Measurements from ENCODE around the gene SMURF2. TPM values are rescaled to one million over a fixed set of nuclear protein-coding genes. Genes with fewer than 3 reads are reported as not detected.

SMURF2 gene
- total RNA-seq, 1 experiment from 2014 or later = 76.6 TPM

DNA sequence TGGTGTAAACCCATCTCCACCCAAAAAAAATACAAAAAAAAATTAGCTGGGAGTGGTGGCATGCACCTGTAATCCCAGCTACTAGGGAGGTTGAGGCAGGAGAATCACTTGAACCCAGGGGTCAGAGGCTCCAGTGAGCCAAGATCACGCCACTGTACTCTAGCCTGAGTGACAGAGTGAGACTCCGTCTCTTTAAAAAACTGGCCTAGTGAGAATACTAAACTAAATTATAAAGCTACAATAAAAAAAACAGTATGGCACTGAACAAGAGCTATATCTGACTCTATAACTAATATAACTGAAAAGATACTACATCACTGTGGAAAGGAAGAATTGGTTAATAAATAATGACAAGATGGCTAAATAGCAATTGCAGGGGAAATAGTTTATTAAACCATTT, 6.4 kb downstream of the SMURF2 start:
- no peaks in the 10 kb centered on the region for H3K27me3 ChIP-seq (ENCODE audit: low read length)
- no peak overlapping the region for H3K4me3 ChIP-seq (ENCODE audit: low read length)
- 0 out of 2 replicates have a peak, but pooled peaks cover 3% of the 10 kb centered on the region for H3K9me3 ChIP-seq (ENCODE audit: low read length)
- H3K79me2 ChIP-seq (ENCODE audit: low read length) = peaks cover 100% of the 10 kb centered on the region
- DNase-seq (no peak), ATAC-seq (no peak)
- ChIA-PET CTCF (no interaction called here), POLR2A (ENCODE audit: unreplicated experiment) (no interaction called here)
- H3K4me2 ChIP-seq (ENCODE audit: low read length) = no peak overlapping the region
- H3F3A ChIP-seq (ENCODE audit: low read length, unreplicated experiment) = peaks cover 10% of the 10 kb centered on the region
- peaks cover 18% of the 10 kb centered on the region for H3K36me3 ChIP-seq (ENCODE audit: low read depth, low read length)
- TF ChIP-seq, protein P1, sequence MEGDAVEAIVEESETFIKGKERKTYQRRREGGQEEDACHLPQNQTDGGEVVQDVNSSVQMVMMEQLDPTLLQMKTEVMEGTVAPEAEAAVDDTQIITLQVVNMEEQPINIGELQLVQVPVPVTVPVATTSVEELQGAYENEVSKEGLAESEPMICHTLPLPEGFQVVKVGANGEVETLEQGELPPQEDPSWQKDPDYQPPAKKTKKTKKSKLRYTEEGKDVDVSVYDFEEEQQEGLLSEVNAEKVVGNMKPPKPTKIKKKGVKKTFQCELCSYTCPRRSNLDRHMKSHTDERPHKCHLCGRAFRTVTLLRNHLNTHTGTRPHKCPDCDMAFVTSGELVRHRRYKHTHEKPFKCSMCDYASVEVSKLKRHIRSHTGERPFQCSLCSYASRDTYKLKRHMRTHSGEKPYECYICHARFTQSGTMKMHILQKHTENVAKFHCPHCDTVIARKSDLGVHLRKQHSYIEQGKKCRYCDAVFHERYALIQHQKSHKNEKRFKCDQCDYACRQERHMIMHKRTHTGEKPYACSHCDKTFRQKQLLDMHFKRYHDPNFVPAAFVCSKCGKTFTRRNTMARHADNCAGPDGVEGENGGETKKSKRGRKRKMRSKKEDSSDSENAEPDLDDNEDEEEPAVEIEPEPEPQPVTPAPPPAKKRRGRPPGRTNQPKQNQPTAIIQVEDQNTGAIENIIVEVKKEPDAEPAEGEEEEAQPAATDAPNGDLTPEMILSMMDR (conservative IDR thresholded peaks at IDR 0.05; ENCODE audit: low read depth, low read length) = no peak
- no peak for TF ChIP-seq EZH2phosphoT487 (IDR thresholded peaks at IDR 0.05; ENCODE audit: borderline replicate concordance, low read length)
- no peak for TF ChIP-seq EZH2 (IDR thresholded peaks at IDR 0.05; ENCODE audit: low read length, unreplicated experiment)
- intact Hi-C loops (cut with micrococcal nuclease) = no loop called here
- peaks cover 45% of the 10 kb centered on the region for H3K4me1 ChIP-seq (ENCODE audit: insufficient read depth, low read length)
- no peak overlapping the region for H2AFZ ChIP-seq (ENCODE audit: low read length)
- H3K27ac ChIP-seq (ENCODE audit: low read length) = no peak overlapping the region
- H3K9me2 ChIP-seq (replicated peaks; ENCODE audit: low read length) = no peaks in the 10 kb centered on the region
- H4K20me1 ChIP-seq (ENCODE audit: low read length) = peaks cover 58% of the 10 kb centered on the region
- no TSS peak for BruUV-seq (replicated peaks)
- H3K9ac ChIP-seq (ENCODE audit: low read length) = no peak overlapping the region

DNA sequence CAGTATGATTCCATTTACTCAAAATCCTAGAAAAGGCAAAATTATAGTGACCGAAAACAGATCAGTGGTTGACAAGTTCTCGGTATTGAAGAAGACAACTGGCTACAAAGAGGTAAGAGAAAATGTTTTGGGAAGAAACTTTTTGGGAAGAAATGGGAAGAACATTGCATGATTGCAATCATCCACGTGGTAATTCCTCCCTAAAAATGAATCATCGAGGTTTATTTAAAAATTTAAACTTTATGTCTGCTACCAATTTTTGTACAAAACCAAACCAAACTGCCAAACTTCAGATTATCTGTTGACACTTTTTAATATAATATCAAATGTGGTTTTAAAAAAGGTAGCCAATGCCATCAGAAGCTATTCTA, 8.1 kb downstream of the SMURF2 start:
- peak; percentile 26 for DNase-seq
- Histone ChIP-seq H3K4me1 (ENCODE audit: insufficient read depth, low read length) (peaks cover 54% of the 10 kb centered on the region), H3K9ac (ENCODE audit: low read length) (peak overlapping the region; percentile 31), H3K9me2 (replicated peaks; ENCODE audit: low read length) (no peaks in the 10 kb centered on the region), H3K9me3 (ENCODE audit: low read length) (0 out of 2 replicates have a peak, but pooled peaks cover 3% of the 10 kb centered on the region), H3K27me3 (ENCODE audit: low read length) (no peaks in the 10 kb centered on the region), H3K4me2 (ENCODE audit: low read length) (peak overlapping the region; percentile 70), H3K27ac (ENCODE audit: low read length) (peak overlapping the region; percentile 72), H3K79me2 (ENCODE audit: low read length) (peaks cover 98% of the 10 kb centered on the region), H4K20me1 (ENCODE audit: low read length) (peaks cover 49% of the 10 kb centered on the region), H3K4me3 (ENCODE audit: low read length) (peak overlapping the region; percentile 37; the same call in 1 of the 2 replicates), H2AFZ (ENCODE audit: low read length) (no peak overlapping the region), H3F3A (ENCODE audit: low read length, unreplicated experiment) (peaks cover 10% of the 10 kb centered on the region), H3K36me3 (ENCODE audit: low read depth, low read length) (peaks cover 18% of the 10 kb centered on the region)
- no TSS peak for BruUV-seq (replicated peaks)
- POLR2A ChIA-PET (ENCODE audit: unreplicated experiment) = no interaction called here
- CTCF ChIA-PET = interaction anchor here (0.7 kb wide), 1 partner anchor 10 kb away, joined by 4 read pairs; no protein-coding TSS in a partner anchor
- intact Hi-C loops (cut with micrococcal nuclease) = no loop called here
- no peak for ATAC-seq
- TF ChIP-seq EZH2 (IDR thresholded peaks at IDR 0.05; ENCODE audit: low read length, unreplicated experiment) (no peak), EZH2phosphoT487 (IDR thresholded peaks at IDR 0.05; ENCODE audit: borderline replicate concordance, low read length) (no peak)
- TF ChIP-seq, protein P1 (conservative IDR thresholded peaks at IDR 0.05; ENCODE audit: low read depth, low read length) = no peak

DNA sequence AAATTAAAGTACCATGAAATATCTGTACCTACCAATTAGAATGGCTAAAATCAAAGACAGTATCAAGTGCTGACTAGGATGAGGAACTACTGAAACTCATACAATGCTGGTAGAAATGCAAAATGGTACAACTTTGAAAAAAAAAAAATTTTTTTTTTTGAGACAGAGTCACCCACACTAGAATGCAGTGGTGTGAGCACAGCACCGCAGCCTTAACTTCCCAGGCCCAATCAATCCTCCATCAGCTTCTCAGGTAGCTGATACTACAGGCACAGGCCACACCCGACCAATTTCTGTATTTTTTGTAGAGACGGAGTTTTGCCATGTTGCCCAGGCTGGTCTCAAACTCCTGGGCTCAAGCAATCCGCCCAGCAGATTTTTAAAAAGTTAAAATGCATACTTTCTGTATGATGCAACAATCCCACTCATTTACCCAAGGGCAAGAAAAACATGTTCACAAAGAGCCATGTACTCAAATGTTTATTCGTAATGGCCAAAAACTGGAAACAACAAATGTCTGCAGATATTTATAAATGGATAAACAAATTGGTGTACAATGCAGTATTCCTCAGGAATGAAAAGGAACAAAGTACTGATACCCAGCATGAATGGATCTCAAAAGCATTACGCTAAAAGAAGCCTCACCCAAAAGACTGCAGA, 8.7 kb downstream of the SMURF2 start:
- TF ChIP-seq EZH2 (IDR thresholded peaks at IDR 0.05; ENCODE audit: low read length, unreplicated experiment) (no peak), EZH2phosphoT487 (IDR thresholded peaks at IDR 0.05; ENCODE audit: borderline replicate concordance, low read length) (no peak)
- TF ChIP-seq, protein P1 (conservative IDR thresholded peaks at IDR 0.05; ENCODE audit: low read depth, low read length) = no peak
- POLR2A ChIA-PET (ENCODE audit: unreplicated experiment) = no interaction called here
- no TSS peak for BruUV-seq (replicated peaks)
- H3K4me2 ChIP-seq (ENCODE audit: low read length) = peak overlapping the region; percentile 70
- H3K9me3 ChIP-seq (ENCODE audit: low read length) = 0 out of 2 replicates have a peak, but pooled peaks cover 3% of the 10 kb centered on the region
- no peak overlapping the region for H2AFZ ChIP-seq (ENCODE audit: low read length)
- H3F3A ChIP-seq (ENCODE audit: low read length, unreplicated experiment) = peaks cover 10% of the 10 kb centered on the region
- peak overlapping the region; percentile 37 for H3K4me3 ChIP-seq (ENCODE audit: low read length)
- ATAC-seq = peak; percentile 9; the same call in 1 of the 2 replicates
- H3K4me1 ChIP-seq (ENCODE audit: insufficient read depth, low read length) = peaks cover 51% of the 10 kb centered on the region
- DNase-seq = peak; percentile 77
- peak overlapping the region; percentile 72 for H3K27ac ChIP-seq (ENCODE audit: low read length)
- H4K20me1 ChIP-seq (ENCODE audit: low read length) = peaks cover 49% of the 10 kb centered on the region
- peaks cover 22% of the 10 kb centered on the region for H3K36me3 ChIP-seq (ENCODE audit: low read depth, low read length)
- peaks cover 98% of the 10 kb centered on the region for H3K79me2 ChIP-seq (ENCODE audit: low read length)
- intact Hi-C loops (cut with micrococcal nuclease) = no loop called here
- no peaks in the 10 kb centered on the region for H3K27me3 ChIP-seq (ENCODE audit: low read length)
- H3K9ac ChIP-seq (ENCODE audit: low read length) = peak overlapping the region; percentile 31
- H3K9me2 ChIP-seq (replicated peaks; ENCODE audit: low read length) = no peaks in the 10 kb centered on the region
- CTCF ChIA-PET = interaction anchor here (0.7 kb wide), 1 partner anchor 11 kb away, joined by 4 read pairs; no protein-coding TSS in a partner anchor
